Measurements from ENCODE around the gene SLCO4A1.

SLCO4A1 gene

GRCh38 chr20:62606016-62606415, 36.3 kb upstream of the SLCO4A1 start:
- in situ Hi-C loops (cut with MboI; ENCODE audit: low sequenced_read_pairs): no loop called here

GRCh38 chr20:62606551-62607201, 35.6 kb upstream of the SLCO4A1 start:
- in situ Hi-C loops (cut with MboI; ENCODE audit: low sequenced_read_pairs): no loop called here

DNA sequence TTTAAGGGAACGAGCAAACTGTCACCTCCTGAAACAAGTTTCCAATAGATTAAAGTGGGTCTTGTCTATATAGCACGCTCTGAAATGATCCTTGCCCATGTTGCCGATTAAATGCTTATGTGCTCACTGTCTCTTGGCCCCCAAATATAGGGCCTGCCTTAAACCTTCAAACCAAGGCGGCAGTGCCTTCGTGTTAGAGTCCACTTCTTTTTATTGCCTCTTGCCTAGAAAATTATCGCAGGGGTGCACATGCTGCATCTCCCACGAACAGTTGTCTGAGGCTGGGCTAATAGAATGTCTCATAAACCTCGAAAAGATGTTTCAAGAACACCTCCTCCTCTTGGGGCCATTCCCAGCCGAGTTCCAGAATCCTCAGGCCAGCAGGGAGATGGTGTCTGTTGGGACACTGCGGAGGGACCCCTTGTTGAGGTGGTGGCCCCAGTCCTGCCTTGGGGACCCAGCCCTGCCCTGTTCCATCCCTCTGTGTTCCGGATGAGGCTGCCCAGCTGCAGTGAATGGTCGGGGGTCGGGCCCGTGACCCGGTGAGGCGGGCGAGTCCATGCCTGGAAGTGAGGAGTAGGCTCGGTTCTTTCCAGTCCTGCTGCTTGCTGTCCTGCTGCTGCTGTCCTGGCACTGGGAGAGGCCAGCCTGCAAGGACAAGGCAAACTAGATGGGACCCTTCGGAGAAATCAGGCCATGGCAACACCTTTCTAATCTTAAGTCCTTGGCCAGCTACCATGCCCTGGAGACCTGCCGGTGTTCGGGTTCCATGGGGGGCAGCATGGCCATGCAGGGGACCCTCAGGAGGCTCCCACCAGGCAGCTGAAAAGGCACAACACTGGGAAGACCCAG, 34.7 kb upstream of the SLCO4A1 start:
- in situ Hi-C loops (cut with MboI; ENCODE audit: low sequenced_read_pairs): no loop called here

DNA sequence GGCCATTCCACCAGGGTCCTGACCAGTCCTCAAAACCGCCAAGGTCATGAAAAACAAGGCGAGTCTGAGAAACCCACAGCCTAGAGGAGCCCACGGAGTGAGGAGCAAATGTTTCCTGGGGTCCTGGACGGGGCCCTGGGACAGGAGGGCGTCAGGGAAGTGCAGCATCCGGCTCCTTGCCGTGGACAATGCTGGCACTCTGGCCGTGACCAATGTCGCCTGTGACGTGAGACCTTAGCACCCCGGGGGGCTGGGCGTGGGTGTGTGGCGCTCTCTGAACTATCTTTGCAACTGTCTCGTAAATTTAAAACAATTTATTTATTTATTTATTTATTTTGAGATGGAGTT, 34.1 kb upstream of the SLCO4A1 start:
- in situ Hi-C loops (cut with MboI; ENCODE audit: low sequenced_read_pairs): no loop called here

GRCh38 chr20:62609279-62609720, 33.0 kb upstream of the SLCO4A1 start:
- in situ Hi-C loops (cut with MboI; ENCODE audit: low sequenced_read_pairs): no loop called here

DNA sequence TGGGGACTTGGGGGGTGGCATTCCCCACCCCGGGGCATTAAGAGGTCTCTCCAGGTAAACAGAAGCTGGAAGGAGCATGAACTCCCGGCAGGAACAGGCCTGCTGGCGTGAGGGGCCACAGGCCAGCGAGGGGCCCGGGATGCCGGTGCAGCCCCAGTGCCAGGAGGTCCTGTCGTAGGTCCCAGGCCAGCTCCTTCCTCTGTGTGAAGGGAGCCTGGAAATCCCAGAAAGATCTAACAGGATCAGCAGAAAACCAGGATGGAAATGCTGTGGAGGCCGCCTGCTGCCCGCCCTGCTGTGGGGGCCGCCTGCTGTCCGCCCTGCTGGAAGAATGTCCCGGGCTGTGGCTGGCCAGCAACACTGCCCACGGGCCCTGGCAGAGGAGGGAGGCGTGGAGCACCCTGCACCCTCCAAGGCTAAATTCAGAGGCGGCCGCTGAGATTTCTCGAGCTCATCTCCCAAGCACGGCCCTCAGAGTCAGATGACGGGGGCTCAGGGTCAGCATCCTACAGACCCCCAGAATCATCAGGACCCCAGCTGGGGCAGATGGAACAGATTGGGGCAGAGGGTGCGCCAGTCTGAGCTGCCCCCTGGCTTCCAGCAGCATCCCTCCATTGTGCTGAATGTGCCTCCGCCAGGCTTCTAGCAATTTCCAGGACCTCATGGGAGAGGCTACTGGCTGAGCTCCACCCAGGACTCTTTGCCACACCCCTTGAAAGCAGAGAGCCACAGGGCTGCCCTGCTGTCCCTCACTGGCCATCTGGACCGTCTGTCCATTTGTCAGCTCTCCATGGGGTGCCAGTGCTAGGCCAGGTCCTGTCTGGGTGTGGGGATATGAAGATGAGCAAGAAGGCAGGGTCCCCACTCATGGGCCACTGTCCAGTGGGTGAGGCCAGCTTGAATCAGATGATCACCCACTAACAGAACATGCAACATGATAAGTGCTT, 32.2 kb upstream of the SLCO4A1 start:
- in situ Hi-C loops (cut with MboI; ENCODE audit: low sequenced_read_pairs): no loop called here

DNA sequence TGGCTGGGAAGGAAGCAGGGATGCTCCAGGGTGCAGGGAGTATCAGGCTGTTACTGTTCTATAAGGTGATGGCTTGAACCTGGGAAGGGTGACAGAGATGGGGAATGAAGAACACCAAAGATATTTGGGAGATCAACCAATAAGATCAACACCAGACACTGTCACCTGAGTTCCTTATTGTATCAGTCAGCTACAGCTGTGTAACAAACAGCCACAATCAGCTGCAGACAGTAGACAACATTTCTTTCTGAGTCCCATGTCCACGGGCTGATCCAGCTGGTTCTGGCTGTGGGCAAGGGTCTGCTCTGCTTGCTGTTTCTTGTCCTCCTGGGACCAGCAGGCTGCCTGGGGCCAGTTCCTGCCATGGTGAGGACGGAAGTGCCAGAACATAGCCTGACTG, 31.3 kb upstream of the SLCO4A1 start:
- in situ Hi-C loops (cut with MboI; ENCODE audit: low sequenced_read_pairs): no loop called here

- in situ Hi-C loops (cut with MboI; ENCODE audit: low sequenced_read_pairs): no loop called here
These were observed 30.5 kb upstream of the SLCO4A1 start for GRCh38 chr20:62611819-62612218.

DNA sequence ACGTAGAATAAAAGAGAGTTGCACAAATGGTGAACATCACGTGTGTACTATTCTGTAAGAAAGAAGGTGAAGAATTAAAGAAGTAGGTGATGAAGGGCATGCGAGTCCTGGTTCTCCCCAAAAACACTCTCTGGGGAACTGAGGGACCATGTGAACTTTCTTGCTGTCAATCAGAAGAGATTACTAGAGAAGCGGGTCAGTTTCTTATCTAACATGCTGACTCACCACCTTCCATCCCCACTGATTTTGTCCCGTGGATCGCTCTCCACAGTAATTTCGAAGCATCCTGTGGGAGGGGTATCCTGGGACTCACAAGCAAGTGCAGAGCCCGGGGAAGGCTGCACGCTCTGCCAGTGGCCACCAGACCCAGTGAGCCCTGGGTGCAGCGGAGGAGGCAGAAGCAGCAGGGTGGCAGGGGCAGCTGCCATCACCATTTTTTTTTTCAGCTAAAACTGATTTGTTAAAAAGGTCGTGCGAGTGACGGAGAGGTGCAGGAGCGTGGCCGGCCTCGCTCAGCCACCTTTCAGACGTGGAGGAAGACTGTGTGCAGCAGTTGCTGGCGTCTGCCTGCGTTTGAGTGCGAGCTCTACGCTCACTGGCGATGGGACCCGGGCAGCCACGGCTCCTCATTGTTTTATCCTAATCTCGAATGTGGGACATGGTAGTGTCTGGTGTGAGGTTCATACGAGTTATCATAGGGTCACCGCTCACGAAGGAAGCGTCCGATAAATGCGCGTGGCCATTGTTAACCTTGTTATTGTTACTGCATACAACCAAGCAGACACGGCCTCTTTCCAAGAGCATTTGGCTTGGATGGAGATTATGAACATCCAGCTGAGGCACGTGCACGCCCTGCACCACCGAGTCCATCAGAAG, 28.0 kb upstream of the SLCO4A1 start:
- in situ Hi-C loops (cut with MboI; ENCODE audit: low sequenced_read_pairs): no loop called here

GRCh38 chr20:62614961-62615680, 27.2 kb upstream of the SLCO4A1 start:
- in situ Hi-C loops (cut with MboI; ENCODE audit: low sequenced_read_pairs): no loop called here

- in situ Hi-C loops (cut with MboI; ENCODE audit: low sequenced_read_pairs): no loop called here
These were observed 26.5 kb upstream of the SLCO4A1 start for GRCh38 chr20:62615750-62616251.

DNA sequence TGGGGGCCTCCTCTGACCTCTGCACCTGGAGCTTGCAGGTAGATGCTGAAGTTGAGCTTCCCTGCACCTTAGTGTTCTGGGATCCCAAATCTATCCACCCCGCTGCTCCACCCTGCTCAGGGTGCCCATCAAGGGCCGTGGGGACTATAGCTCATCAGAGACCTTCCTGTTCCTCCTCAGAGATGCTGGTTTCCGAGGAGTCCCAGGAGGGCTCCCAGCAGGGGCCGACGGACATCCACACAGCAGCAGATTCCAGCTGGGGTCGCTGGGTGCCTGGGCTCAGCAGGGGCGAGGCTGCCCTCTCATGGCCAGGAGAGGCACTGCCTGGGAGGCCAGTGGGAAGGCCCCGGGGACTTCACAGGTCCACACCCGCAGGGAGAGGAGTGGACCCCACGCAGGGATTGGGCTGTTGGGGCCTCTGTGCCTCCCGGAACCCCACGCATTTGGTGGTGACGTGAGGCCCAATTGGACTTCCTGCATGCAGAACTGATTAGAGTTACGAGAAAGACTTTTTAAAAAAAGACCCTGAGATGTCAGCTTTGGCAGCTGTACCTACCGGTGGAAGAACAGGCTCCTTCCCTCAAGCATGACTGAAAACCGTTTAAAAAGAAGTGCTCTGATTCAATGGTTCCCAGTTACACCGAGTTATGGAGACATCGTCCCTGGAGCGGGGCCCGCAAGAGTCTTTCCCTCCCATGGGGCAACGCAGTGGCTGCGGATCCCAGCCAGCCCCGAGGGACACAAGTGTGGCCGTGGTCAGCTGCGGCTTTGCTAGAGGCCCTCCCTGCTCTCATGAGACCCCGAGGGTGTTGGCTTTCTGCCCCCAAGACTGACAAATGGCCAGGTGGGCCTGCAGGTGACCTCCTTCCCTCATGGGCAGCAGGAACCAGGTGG, 25.3 kb upstream of the SLCO4A1 start:
- in situ Hi-C loops (cut with MboI; ENCODE audit: low sequenced_read_pairs): no loop called here

GRCh38 chr20:62617711-62618483, 24.4 kb upstream of the SLCO4A1 start:
- in situ Hi-C loops (cut with MboI; ENCODE audit: low sequenced_read_pairs): no loop called here

DNA sequence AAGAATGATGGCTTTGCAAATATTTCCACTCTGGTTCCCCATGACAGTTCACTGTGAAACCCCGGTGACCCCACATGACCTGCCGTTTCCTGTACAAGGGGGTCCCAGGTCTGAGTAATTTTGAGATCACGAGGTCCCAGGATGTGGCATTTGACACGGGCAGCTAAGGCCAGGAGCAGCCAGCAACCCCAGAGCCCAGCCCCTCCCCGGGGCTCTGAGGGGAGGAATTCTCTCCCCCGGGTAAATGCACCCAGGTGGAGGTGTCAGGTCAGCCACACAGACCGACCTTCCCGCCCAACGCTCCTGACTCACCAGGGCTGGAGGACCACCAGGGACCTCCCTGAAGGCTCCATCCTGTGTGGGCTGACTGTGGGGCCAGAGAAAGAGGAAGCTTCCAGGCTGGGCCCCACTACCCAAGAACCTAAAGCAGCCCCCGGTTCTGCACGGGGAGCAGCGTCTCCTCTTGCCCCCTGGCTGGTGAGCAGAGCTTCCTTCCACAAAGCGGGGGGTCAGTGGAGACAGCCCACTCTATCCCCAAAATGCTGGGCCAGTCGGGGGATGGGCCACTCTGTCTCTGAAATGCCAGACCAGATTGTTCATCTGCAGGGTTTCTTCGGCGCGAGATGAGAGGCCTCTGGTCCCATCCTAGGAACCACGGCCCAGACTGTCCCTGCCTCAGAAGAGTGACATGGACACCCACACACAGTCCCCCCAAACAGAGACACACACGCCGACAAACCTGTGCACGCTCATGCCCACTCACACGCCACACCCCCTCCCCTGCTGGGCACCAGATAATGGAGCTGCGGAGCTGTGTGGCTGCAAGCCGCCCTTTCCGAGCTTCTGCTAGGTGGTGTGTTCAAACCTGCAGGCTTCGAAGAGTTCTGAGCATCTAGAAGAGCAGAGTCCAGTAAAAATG, 23.4 kb upstream of the SLCO4A1 start:
- in situ Hi-C loops (cut with MboI; ENCODE audit: low sequenced_read_pairs): no loop called here

DNA sequence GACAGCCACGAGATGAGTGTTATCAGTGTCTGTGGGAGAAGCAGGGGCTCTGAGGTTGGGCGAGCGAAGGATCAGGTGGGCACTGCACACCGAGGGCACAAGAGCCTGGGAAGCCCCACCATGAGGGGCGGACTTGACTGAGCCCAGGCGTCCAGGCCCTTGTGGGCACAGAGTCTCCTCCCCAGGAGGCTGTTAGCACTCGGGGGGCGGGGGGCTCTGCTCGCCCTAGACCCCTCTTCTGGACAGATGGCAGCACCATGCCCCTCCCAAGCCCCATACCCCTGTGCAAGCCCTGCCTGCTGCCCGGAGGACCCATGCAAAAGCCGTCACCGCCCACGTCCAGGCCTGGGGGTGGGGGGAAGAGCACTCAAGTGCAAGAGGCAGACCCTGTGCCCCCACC, 21.7 kb upstream of the SLCO4A1 start:
- in situ Hi-C loops (cut with MboI; ENCODE audit: low sequenced_read_pairs): no loop called here

GRCh38 chr20:62621251-62622110, 20.8 kb upstream of the SLCO4A1 start:
- in situ Hi-C loops (cut with MboI; ENCODE audit: low sequenced_read_pairs): no loop called here

Measured in HL-60/S4 treated with phorbol 12-myristate 13-acetate at 8.2 ng/mL for 4 days and 3 days (cell line).